ENCODE data around the gene FRYL.

DNA sequence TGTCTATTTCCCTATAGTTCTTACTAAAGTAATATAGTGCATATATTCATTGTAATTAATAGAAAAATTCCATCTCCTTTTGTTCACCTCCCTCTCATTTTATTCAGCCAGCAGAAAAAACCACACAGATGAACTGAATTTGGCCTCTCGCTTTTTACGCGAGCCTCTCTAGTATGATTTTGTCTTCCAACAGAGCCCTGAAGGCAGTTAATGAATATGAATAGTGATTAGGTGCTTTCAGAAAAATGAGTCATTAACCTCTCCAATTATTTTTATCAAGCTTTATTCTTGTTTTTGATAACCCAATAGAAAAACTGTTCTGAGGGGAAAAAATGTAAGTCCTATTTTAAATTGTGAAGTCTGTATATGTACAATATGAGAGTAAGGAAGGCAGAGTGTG lies 215.9 kb downstream of the FRYL start:
- TF ChIP-seq, protein P1, sequence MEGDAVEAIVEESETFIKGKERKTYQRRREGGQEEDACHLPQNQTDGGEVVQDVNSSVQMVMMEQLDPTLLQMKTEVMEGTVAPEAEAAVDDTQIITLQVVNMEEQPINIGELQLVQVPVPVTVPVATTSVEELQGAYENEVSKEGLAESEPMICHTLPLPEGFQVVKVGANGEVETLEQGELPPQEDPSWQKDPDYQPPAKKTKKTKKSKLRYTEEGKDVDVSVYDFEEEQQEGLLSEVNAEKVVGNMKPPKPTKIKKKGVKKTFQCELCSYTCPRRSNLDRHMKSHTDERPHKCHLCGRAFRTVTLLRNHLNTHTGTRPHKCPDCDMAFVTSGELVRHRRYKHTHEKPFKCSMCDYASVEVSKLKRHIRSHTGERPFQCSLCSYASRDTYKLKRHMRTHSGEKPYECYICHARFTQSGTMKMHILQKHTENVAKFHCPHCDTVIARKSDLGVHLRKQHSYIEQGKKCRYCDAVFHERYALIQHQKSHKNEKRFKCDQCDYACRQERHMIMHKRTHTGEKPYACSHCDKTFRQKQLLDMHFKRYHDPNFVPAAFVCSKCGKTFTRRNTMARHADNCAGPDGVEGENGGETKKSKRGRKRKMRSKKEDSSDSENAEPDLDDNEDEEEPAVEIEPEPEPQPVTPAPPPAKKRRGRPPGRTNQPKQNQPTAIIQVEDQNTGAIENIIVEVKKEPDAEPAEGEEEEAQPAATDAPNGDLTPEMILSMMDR (IDR thresholded peaks at IDR 0.05): no peak
- no peak for TF ChIP-seq ZFX (IDR thresholded peaks at IDR 0.05; ENCODE audit: borderline replicate concordance)

Measured in 22Rv1 (cell line).